Suprapubic skin (tissue), 4 donors: ENCODE measurements around the gene RNF214.

Experiments
- CTCF ChIP-seq, 2 donors: fragments of 200-600 bp in 1 of 2; fragments of 450-650 bp in 1 of 2; sonication (generic) in 1 of 2; IDR thresholded peaks; one replicate each; pipeline ENCODE4 v1.5.1; 2016 to 2019; ENCODE audit warnings: antibody characterized with exemption in 2 of 2, mild to moderate bottlenecking in 1 of 2, moderate library complexity in 1 of 2
- EP300 ChIP-seq: sonication (generic); formaldehyde crosslinking; IDR thresholded peaks from one replicate; pipeline ENCODE4 v1.6.1; 2017; ENCODE audit warnings: antibody characterized with exemption
- POLR2A ChIP-seq, 2 donors: fragments of 450-650 bp; IDR thresholded peaks; one replicate each; pipeline ENCODE4 v1.6.1; 2017; ENCODE audit warnings: antibody characterized with exemption in 2 of 2, mild to moderate bottlenecking in 2 of 2, moderate library complexity in 2 of 2
- POLR2AphosphoS5 ChIP-seq, 3 donors: sonication (generic); formaldehyde crosslinking; IDR thresholded peaks; one replicate each; pipeline ENCODE4 v1.6.1; 2017; ENCODE audit warnings: antibody characterized with exemption in 3 of 3

- TF ChIP-seq POLR2A (IDR thresholded peaks at IDR 0.05), result no peak
- no peak for TF ChIP-seq CTCF (IDR thresholded peaks at IDR 0.05)
- no peak for TF ChIP-seq EP300
- no peak for TF ChIP-seq POLR2AphosphoS5 (IDR thresholded peaks at IDR 0.05)
These were observed 5.8 kb downstream of the RNF214 start for GRCh38 chr11:117238221-117238620.
